D721Med (cell line): ENCODE data around the gene BLOC1S3.

Experiments
- DNase-seq: peaks from one replicate; pipeline ENCODE4 v3.0.0; 2011; ENCODE audit warnings: low spot score; ENCODE audit not compliant: insufficient read length
- FAIRE-seq: peaks from 2 replicates; lab custom pipeline; 2011; peaks lifted over from hg19 to GRCh38; lab: Jason Lieb, UNC
- TF ChIP-seq, protein P1 (sequence below): IDR thresholded peaks from 2 replicates; pipeline ENCODE4 v1.5.1; 2012; ENCODE audit warnings: mild to moderate bottlenecking, control low read depth; ENCODE audit not compliant: insufficient read depth; ENCODE audit errors: missing control alignments

BLOC1S3 gene

GRCh38 chr19:45151821-45152503 lies 26.6 kb upstream of the BLOC1S3 start:
- no peak for DNase-seq
- TF ChIP-seq, protein P1, sequence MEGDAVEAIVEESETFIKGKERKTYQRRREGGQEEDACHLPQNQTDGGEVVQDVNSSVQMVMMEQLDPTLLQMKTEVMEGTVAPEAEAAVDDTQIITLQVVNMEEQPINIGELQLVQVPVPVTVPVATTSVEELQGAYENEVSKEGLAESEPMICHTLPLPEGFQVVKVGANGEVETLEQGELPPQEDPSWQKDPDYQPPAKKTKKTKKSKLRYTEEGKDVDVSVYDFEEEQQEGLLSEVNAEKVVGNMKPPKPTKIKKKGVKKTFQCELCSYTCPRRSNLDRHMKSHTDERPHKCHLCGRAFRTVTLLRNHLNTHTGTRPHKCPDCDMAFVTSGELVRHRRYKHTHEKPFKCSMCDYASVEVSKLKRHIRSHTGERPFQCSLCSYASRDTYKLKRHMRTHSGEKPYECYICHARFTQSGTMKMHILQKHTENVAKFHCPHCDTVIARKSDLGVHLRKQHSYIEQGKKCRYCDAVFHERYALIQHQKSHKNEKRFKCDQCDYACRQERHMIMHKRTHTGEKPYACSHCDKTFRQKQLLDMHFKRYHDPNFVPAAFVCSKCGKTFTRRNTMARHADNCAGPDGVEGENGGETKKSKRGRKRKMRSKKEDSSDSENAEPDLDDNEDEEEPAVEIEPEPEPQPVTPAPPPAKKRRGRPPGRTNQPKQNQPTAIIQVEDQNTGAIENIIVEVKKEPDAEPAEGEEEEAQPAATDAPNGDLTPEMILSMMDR: no peak
- FAIRE-seq: no peak

DNA sequence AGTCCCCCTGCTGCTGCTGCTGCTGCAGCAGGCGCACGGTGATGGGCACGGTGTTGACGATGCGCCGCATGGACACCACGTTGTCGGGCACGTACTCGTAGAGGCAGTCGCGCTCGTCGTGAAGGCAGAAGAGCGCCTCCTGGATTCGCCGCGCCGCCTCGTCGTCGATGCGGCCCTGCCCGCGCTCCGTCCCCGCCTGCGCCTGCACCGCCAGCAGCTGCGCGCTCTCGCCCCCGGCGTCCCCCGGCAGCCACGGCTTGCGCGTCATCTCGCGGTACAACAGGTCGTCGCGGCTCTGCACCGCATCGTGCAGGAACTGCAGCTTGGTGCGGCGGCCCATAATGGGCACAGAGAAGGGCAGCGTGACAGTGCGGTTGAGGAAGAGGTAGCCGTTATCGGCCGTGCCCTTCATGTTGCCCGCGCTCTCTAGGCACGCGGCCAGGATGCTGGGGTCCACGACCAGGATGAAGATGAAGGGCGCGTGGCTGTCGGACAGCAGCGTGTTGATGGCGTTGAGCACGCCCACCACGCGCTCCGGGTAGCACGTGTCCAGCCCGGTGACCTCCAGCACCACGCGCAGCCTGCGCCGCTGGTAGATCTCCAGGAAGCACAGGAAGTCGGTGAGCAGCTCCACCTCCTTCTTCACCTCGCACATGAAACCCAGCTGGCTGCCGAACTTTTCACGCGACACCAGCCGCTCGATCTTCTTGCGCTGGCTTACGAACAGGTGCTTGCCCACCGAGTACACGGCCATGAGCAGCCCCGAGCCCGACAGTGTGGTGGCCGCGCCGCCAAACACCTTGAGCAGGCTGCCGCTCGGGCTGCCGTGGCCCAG lies 25.9 kb upstream of the BLOC1S3 start:
- FAIRE-seq: no peak
- no peak for DNase-seq
- TF ChIP-seq, protein P1: peak; percentile 4

DNA sequence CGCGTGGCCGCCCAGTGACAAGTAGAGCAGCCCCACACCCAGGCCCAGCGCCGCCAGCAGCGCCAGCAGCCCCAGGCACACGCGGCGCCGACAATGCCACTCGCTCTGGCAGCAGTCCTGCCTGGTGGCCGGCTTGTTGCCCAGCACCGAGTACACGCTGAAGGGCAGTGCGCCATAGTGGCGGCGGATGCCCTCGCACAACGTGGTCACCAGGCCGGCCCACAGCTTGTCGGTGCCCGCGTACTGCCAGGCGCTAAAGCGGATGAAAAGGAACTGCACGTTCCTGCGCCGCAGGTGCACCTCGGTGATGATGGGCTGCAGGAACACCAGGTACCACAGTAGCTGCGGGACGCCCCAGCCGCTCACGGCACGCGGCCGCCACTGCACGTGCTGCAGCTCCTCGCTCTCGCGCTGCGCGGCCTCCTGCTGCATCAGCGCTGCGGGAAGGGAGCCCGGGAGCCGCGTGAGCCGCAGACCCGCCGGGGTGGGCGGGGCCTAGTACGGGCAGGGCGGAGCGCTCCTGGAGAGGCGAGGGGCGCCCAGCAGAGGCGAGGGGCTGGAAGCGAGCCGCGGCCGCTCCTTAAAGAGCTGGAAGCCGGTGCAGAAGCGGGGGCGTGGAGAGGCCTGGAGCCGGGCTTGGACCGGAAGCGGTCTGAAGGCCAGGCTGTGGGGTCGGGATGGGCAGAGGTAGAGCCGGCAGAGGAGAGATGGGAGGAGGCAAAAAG lies 25.1 kb upstream of the BLOC1S3 start:
- no peak for FAIRE-seq
- TF ChIP-seq, protein P1: no peak
- no peak for DNase-seq

- no peak for DNase-seq
- no peak for FAIRE-seq
- TF ChIP-seq, protein P1: no peak
Observed at GRCh38 chr19:45154064-45154827, 24.3 kb upstream of the BLOC1S3 start.

DNA sequence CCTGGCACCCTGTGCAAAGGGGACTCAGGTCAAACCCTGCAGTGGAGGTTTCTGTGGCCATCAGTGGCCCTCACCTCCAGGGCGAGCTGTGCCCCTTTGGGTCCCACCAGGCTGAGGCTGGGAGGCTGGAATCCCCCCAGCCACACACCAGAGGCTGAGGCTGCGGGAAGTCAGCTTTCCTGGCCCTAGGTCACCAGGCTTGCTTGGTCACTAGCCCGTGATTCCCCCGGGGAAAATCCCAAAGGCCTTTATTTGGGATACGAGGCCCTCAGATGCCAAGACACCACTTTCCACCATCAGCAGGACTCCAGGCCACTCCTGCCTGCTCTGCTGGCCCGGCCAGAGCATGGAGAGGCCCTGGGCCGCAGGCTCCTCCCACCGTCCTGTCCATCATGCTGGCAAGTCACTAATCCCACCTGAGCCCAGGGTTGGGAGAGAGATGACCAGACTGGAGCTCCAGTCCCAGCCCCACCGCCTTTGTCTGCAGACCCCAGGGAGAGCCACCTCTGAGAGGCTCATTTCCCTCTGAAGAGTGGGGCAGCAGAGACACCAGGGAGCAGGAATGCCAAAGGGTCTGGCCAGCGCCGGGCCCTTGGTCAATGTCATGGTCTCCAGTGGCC lies 22.5 kb upstream of the BLOC1S3 start:
- no peak for FAIRE-seq
- no peak for DNase-seq
- TF ChIP-seq, protein P1: no peak

GRCh38 chr19:45156751-45157150 lies 21.8 kb upstream of the BLOC1S3 start:
- TF ChIP-seq, protein P1: no peak
- DNase-seq (no peak), FAIRE-seq (no peak)
